Measurements from ENCODE around the gene GNG7.
"Not testable (repeated sequence)": the region's sequence is repeated elsewhere in the genome, so short reads cannot be mapped to it uniquely, and the experiment has no call there.

Gene GNG7

DNA sequence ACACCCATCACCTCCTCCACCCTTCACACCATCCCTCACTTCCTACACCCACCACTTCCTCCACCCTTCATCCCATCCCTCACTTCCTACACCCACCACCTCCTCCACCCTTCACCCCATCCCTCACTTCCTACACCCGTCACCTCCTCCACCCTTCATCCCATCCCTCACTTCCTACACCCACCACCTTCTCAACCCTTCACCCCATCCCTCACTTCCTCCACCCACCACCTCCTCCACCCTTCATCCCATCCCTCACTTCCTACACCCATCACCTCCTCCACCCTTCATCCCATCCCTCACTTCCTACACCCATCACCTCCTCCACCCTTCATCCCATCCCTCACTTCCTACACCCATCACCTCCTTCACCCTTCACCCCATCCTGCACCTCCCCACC is 11.6 kb upstream of the GNG7 start:
- DNase-seq (ENCODE audit: low read depth in 2 of 2, low spot score in 1 of 2) = not testable (repeated sequence)

- not testable (repeated sequence) for DNase-seq (ENCODE audit: low read depth in 2 of 2, low spot score in 1 of 2)
These were observed 10.7 kb upstream of the GNG7 start for GRCh38 chr19:2713170-2713569.

DNA sequence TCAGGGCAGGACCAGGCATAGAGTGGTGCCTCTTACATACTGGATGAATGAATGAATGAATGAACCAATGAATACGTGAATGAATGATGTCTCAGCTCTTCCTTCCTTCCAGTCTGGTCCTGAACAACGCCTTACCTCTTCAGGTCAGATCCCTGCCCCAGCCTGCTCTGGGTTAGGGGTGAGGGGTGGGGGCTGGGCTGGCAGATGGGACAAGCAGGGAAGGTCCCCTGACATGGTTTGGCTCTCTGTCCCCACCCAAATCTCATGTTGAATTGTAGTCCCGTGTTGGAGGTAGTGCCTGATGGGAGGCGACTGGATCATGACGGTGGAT is 9.3 kb upstream of the GNG7 start:
- DNase-seq (ENCODE audit: low read depth in 2 of 2, low spot score in 1 of 2) = no peak

GRCh38 chr19:2711172-2711874 is 8.8 kb upstream of the GNG7 start:
- DNase-seq (ENCODE audit: low read depth in 2 of 2, low spot score in 1 of 2) = no peak

DNA sequence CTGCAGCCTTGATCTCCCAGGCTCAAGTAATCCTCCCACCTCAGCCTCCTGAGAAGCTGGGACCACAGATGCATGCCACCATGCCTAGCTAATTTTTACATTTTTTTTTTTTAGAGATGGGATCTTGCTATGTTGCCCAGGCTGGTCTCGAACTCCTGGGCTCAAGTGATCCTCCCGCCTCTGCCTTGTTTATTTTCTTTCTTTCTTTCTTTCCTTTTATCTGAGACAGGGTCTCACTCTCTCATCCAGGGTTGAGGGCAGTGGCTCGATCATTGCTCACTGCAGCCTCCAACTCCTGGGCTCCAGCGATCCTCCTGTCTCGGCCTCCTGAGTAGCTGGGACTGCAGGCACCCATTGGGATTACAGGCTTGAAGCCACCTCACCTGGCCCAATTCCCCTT is 3.8 kb upstream of the GNG7 start:
- DNase-seq (ENCODE audit: low read depth in 2 of 2, low spot score in 1 of 2) = no peak

DNA sequence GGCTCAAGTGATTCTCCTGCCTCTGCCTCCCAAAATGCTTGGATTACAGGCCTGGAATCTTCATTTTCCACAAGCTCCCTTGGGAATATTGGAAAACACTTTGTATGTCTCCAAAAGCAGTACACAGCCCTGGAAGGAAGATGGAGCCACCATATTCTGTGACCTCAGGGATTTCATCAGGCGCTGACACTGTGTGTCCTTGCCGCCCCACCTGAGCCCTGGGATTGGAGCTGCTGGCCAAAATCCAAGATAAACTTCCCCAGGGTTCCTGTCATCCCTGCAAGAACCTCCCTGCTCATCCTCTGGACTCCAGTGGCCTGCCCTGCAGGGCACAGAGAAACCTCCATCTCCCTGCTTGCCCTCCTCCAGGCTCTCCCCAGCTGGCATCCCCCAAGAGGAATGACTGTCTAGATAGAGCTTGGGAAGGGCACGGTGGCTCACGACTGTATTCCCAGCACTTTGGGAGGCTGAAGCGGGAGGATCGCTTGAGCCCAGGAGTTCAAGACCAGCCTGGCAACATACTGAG is 1.3 kb upstream of the GNG7 start:
- no peak for DNase-seq (ENCODE audit: low read depth in 2 of 2, low spot score in 1 of 2)

GRCh38 chr19:2703077-2703437 is 563 bp upstream of the GNG7 start:
- DNase-seq (ENCODE audit: low read depth in 2 of 2, low spot score in 1 of 2) = no peak

DNA sequence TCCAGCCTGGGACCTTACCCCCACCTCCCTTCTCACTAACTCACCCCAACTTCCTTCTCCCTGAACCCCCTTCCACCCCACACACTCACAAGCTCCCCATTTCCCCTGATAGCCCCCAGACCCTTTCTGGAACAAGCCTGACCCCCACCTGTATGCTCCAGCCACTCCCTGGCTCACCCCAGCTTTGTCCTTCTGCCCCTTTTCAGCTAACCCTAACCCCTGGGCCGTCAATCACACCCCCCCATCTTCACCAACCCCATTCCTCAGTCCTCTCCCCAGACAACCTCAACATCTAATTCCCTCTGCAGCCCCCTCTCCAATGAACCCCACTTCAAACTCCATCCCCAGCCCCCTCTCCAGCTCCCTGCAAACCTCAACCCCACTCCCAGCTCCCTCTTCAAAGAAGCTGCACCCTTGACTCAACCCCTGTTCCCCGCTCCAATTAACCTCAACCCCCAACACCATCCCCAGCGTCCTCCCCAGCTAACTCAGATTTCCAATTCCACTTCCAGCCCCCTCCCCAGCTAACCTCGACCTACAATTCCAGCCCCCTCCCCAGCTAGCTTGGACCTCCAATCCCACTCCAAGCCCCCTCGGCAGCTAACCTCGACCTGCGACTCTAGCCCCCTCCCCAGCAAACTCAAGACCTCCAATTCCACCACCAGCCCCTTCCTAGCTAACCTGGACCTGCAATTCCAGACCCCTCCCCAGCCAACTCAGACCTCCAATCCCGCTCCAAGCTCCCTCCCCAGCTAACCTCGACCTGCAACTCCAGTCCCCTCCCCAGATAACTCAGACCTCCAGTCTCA is 929 bp downstream of the GNG7 start:
- DNase-seq (ENCODE audit: low read depth in 2 of 2, low spot score in 1 of 2) = no peak

DNA sequence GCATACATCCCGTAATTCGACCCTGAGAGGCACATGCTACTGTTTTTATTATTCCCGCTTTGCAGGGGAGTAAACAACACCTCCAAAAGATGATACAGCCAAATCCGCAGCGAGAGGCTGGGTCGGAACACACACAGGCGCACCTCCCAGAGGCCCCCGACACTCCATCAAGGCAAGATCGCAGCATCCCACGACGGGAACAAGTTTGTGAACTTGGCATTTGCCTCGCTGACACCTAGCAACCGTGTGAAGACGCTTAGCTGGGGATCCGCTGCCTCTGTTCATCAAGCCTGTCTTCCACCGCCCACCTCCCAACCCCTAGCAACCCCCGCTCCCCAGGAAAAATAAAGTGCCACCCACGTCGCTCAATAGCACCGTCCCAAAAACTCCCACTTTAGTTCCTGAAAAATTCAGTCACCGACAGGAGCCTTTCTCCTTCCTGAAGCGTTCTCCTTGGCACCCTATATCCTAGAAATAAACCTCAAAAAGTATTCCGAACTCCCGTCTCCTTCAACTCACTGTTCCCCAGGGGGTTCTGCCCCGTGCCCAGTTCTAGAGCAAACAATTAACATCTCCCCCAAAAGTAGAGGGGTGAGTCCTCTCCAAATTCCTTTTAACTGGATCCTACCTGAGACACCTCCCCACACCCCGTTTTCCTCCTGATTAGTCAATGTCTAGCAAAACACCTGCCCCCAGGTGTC is 1.7 kb downstream of the GNG7 start:
- DNase-seq (ENCODE audit: low read depth in 2 of 2, low spot score in 1 of 2) = no peak

DNA sequence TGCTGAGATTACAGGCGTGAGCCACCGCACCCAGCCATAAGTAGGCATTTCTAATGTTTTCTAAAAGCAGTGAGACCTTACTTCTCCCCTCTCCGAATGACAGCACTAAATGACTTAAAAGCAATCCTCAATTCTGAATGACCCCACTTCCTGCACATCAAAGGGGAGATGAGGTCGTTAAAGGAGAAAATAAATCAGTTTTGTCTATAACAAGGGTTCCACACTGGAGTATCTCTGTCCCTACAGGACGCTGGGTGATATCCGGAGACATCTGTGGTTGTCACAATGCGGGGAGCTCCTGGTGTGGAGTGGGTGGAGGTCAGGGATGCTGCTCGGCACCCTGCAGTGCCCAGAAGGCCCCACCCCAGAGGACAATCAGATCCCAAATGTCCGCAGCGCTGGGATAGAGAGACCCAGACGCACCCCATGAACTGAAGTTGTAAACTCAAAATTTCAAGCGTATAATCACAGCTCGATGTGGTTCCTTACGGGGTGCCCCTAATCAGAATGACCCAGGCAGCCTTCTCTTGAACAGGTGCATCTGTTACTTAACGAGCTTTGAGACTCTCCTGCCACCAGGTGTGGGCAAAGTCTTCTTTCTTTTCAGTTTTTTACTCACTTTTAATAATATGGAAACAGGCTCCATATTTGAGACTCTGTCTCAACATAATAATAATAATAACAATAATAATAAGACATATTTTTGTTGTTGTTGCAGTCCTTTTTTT is 2.9 kb downstream of the GNG7 start:
- DNase-seq (ENCODE audit: low read depth in 2 of 2, low spot score in 1 of 2) = no peak

DNA sequence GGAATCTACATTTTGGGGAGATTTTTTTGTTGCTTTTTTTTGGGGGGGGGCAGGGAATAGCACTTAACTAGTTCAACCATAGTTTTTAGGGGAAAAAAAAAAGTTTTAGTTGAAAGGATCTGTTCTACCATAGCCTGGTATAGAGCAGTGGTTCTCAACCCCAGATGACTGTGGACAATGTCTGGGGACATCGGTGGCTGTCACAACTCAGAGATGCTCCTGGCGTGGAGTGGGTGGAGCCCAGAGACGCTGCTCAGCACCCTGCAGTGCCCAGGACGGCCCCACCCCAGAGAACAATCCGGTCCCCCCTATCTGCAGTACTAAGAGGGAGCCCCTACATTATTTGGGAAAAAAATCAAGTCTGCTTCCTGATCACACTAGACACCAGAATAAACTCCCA is 8.3 kb downstream of the GNG7 start:
- DNase-seq (ENCODE audit: low read depth in 2 of 2, low spot score in 1 of 2) = no peak

GRCh38 chr19:2693492-2694160 is 8.9 kb downstream of the GNG7 start:
- no peak for DNase-seq (ENCODE audit: low read depth in 2 of 2, low spot score in 1 of 2)

DNA sequence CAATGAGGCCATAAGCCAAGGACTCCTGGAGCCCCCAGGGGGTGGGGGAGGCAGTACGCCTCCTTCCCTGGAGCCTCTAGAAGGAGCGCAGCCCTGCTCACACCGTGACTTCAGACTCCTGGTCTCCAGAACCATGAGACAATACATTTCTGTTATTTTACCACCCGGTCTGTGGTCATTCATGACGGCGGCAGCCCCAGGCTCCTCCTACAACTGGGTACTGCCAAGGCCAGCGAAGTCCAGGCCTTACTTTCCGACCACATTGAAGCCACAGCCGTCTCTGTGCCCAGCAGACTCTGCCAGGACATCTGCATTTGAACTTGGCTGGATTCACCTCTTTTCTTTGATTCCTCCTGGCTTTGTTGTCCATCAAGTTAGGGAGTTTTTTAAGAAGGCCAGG is 10.5 kb downstream of the GNG7 start:
- no peak for DNase-seq (ENCODE audit: low read depth in 2 of 2, low spot score in 1 of 2)

DNA sequence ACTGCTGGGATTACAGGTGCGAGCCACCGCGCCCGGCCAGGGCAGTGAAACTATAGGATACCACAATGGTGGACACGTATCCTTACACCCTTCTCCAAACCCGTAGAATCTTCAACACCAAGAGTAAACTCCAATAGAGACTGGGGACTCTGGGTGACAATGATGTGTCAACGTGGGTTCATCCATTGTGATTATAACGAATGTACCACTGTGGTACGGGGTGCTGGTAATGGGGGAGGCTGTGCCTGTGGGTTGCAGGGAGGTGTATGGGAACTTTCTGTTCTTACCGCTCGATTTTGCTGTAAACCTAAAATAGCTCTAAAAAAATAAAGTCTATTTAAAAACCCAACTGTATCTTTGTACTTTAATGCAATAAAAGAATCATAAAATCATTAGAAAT is 11.6 kb downstream of the GNG7 start:
- DNase-seq (ENCODE audit: low read depth in 2 of 2, low spot score in 1 of 2) = no peak

DNA sequence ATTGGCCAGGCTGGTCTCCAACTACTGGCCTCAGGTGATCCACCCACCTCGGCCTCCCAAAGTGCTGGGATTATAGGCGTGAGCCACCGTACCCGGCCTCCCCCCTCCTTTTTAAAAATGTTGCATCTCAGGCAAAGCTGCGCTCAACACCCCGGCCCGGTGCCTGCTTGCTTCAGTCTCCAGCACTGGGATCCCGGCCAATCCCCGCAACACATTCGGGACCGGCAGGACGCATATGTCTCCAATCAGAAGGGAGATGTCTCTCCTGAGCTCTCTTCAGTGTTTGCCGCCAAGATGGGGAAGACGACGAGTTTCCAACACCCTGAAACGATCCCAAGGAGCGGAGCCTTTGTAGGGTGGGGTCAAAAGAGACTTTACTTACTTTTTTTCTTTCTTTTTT is 16.1 kb downstream of the GNG7 start:
- DNase-seq (ENCODE audit: low read depth in 2 of 2, low spot score in 1 of 2) = no peak

DNA sequence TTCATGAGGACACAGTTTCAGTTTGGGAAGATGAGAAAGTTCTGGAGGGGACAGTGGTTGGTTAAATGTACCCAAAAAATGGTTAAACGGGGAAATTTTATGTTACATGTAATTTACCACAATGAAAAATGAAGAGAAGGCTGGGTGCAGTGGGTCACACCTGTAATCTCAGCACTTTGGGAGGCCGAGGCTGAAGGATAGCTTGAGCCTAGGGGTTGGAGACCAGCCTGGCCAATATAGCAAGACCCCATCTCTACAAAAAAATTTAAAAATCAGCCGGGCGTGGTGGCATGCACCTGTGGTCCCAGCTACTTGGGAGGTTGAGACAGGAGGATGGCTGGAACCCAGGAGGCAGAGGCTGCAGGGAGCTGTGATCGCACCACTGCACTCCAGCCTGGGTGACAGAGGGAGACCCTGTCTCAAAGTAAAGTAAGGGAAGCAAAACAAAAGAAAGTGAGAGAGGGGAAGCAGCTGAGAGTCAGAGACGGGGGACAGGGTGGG is 17.2 kb downstream of the GNG7 start:
- no peak for DNase-seq (ENCODE audit: low read depth in 2 of 2, low spot score in 1 of 2)

- DNase-seq (ENCODE audit: low read depth in 2 of 2, low spot score in 1 of 2) = no peak
These were observed 19.0 kb downstream of the GNG7 start for GRCh38 chr19:2683430-2684003.

- no peak for DNase-seq (ENCODE audit: low read depth in 2 of 2, low spot score in 1 of 2)
These were observed 21.7 kb downstream of the GNG7 start for GRCh38 chr19:2680808-2681207.

GRCh38 chr19:2679439-2679838 is 23.1 kb downstream of the GNG7 start:
- DNase-seq (ENCODE audit: low read depth in 2 of 2, low spot score in 1 of 2) = no peak

DNA sequence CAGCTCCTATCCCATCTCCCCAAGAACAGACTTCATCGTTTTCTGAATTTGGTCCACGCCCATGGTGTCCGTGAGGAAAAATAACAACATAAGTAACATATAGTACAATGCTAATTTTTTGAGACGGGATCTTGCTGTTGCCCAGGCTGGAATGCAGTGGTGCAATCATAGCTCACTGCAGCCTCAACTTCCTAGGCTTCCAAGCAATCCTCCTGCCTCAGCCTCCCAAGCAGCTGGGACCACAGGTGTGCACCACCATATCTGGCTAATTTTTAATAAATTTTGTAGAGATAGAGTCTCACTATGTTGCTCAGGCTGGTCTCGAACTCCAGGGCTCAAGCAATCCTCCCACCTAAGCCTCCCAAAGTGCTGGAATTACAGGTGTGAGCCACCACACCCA is 23.5 kb downstream of the GNG7 start:
- DNase-seq (ENCODE audit: low read depth in 2 of 2, low spot score in 1 of 2) = not testable (repeated sequence)
